Measurements from ENCODE around the gene MAST4. TPM values are rescaled to one million over a fixed set of nuclear protein-coding genes. Genes with fewer than 3 reads are reported as not detected.

MAST4 gene
- total and polyA plus RNA-seq, 2 of the 8 experiments (the other 6 are each of a cell fraction or from before 2014, with no cell fraction given) = 1.5 to 2.6 TPM

DNA sequence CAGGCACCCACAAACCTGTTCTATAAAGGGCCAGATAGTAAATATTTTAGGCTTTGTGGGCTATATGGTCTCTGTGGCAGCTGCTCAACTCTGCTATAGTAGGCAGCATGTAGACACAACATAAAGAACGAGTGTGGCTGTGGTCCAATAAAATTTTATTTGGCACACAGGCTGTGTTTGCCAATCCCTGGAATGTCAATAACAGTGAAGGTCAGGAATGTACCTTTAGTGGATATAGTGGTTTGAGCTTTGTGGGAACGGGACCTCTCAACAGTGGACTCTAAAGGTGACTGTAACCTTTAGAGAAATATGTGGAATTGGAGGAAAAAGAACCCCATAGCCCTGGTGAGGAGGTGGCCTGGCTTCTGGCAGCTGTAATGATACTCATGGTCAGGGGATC lies 145.2 kb downstream of the MAST4 start:
- no peak overlapping the region for H3K4me3 ChIP-seq (ENCODE audit: extremely low read depth in 1 of 4, insufficient read depth in 2 of 4, low read depth in 3 of 4, low read length in 4 of 4)
- H3K4ac ChIP-seq (replicated peaks; ENCODE audit: insufficient read length, low read depth, low read length) = no peak overlapping the region
- no peaks in the 10 kb centered on the region for H3K9me3 ChIP-seq (ENCODE audit: insufficient read depth in 2 of 2, low read depth in 1 of 2, low read length in 1 of 2)
- H3K56ac ChIP-seq (replicated peaks; ENCODE audit: insufficient read length, low read depth, low read length) = no peak overlapping the region
- H2AK5ac ChIP-seq (ENCODE audit: low read depth, low read length) = no peak overlapping the region
- no peak for DNase-seq (ENCODE audit: low read depth in 1 of 2, low spot score in 2 of 2)
- no peaks in the 10 kb centered on the region for H3K27me3 ChIP-seq (replicated peaks in 1 of 4; ENCODE audit: control insufficient read depth in 3 of 4, extremely low read depth in 1 of 4, insufficient read depth in 3 of 4, low read length in 3 of 4)
- no peak overlapping the region for H4K91ac ChIP-seq (replicated peaks; ENCODE audit: insufficient read length, low read length)
- no peak overlapping the region for H2BK15ac ChIP-seq (ENCODE audit: low read length)
- no peaks in the 10 kb centered on the region for H3K4me1 ChIP-seq (replicated peaks in 1 of 4; ENCODE audit: control insufficient read depth in 3 of 4, insufficient read depth in 4 of 4, low read length in 3 of 4)
- H4K20me1 ChIP-seq (replicated peaks in 1 of 2; ENCODE audit: control insufficient read depth in 1 of 2, insufficient read depth in 2 of 2, low read length in 2 of 2) = no peaks in the 10 kb centered on the region
- H3K4me2 ChIP-seq (ENCODE audit: insufficient read depth in 1 of 2, low read depth in 2 of 2, low read length in 2 of 2) = no peak overlapping the region
- H2BK120ac ChIP-seq (replicated peaks; ENCODE audit: low read depth, low read length) = no peak overlapping the region
- no peak for FAIRE-seq
- CTCF ChIA-PET (ENCODE audit: partially characterized antibody) = interaction anchor here (0.6 to 4.6 kb wide), 18 partner anchors 7 to 1999 kb away, joined by 3 to 40 read pairs (median 4); no protein-coding TSS in a partner anchor
- no peaks in the 10 kb centered on the region for H3K36me3 ChIP-seq (ENCODE audit: control insufficient read depth in 2 of 4, insufficient read depth in 4 of 4, low read length in 3 of 4)
- H3K79me1 ChIP-seq (ENCODE audit: low read depth, low read length) = no peaks in the 10 kb centered on the region
- no peak overlapping the region for H3K23ac ChIP-seq (ENCODE audit: insufficient read length)
- H3K27ac ChIP-seq (ENCODE audit: low read depth, low read length) = no peak overlapping the region
- H2BK5ac ChIP-seq (ENCODE audit: low read depth, low read length) = no peak overlapping the region
- H4K5ac ChIP-seq (ENCODE audit: insufficient read length, low read depth, low read length) = no peak overlapping the region
- no peak overlapping the region for H3K14ac ChIP-seq (ENCODE audit: insufficient read length)
- H2AFZ ChIP-seq (ENCODE audit: low read length) = no peak overlapping the region
- H2BK12ac ChIP-seq (ENCODE audit: low read depth, low read length) = no peak overlapping the region
- no peaks in the 10 kb centered on the region for H3K79me2 ChIP-seq (ENCODE audit: control insufficient read depth in 1 of 2, insufficient read depth in 2 of 2, low read length in 2 of 2)
- H3K9ac ChIP-seq (replicated peaks in 1 of 4; ENCODE audit: extremely low read depth in 1 of 4, low read depth in 3 of 4, low read length in 3 of 4) = no peak overlapping the region
- POLR2A ChIA-PET (ENCODE audit: partially characterized antibody) = interaction anchor here (1.2 kb wide), 1 partner anchor 263 kb away, joined by 4 read pairs; no protein-coding TSS in a partner anchor
- H3K23me2 ChIP-seq (ENCODE audit: low read depth, low read length) = no peaks in the 10 kb centered on the region
- no peak overlapping the region for H2BK20ac ChIP-seq (ENCODE audit: low read length)
- no peak overlapping the region for H3K18ac ChIP-seq (ENCODE audit: extremely low read depth, low read length)
- WGBS, 2 experiments (ENCODE audit: extremely low coverage in 1 of 2, insufficient coverage in 1 of 2, insufficient read length in 1 of 2, insufficient replicate concordance in 2 of 2, low coverage in 1 of 2, low lambda C conversion rate in 2 of 2, missing lambda C conversion rate in 1 of 2) = 87% methylated on average over 2 of the region's 2 CpGs; no CpG with 5 or more reads in 1 of the 2 experiments
- H4K8ac ChIP-seq (ENCODE audit: extremely low read depth, insufficient read depth, low read length) = no peak overlapping the region
- no peak for TF ChIP-seq TAF7 (optimal IDR thresholded peaks at IDR 0.05; ENCODE audit: borderline replicate concordance, low read depth, low read length)
- no peak for TF ChIP-seq TEAD4 (IDR thresholded peaks at IDR 0.05; ENCODE audit: low read depth, low read length)
- TF ChIP-seq MAX (IDR thresholded peaks at IDR 0.05) = no peak
- TF ChIP-seq TAF1 (IDR thresholded peaks at IDR 0.05; ENCODE audit: low read depth, low read length) = no peak
- no peak for TF ChIP-seq RAD21 (IDR thresholded peaks at IDR 0.05 in 1 of 2, conservative IDR thresholded peaks at IDR 0.05 in 1 of 2; ENCODE audit: low read depth in 2 of 2, low read length in 2 of 2)
- TF ChIP-seq USF2 (IDR thresholded peaks at IDR 0.05; ENCODE audit: low read length) = no peak
- TF ChIP-seq TCF12 (IDR thresholded peaks at IDR 0.05; ENCODE audit: low read depth, low read length) = no peak
- TF ChIP-seq EP300 (IDR thresholded peaks at IDR 0.05; ENCODE audit: borderline replicate concordance in 1 of 2, low read depth in 2 of 2, low read length in 2 of 2) = no peak
- no peak for TF ChIP-seq SIN3A (conservative IDR thresholded peaks at IDR 0.05 in 1 of 2, IDR thresholded peaks at IDR 0.05 in 1 of 2; ENCODE audit: low read depth in 1 of 2, low read length in 2 of 2)
- TF ChIP-seq BRCA1 (IDR thresholded peaks at IDR 0.05; ENCODE audit: low read depth, low read length) = no peak
- TF ChIP-seq CHD1 (IDR thresholded peaks at IDR 0.05; ENCODE audit: low read depth, low read length) = no peak
- no peak for TF ChIP-seq TBP (IDR thresholded peaks at IDR 0.05; ENCODE audit: low read depth, low read length)
- no peak for TF ChIP-seq BCL11A (IDR thresholded peaks at IDR 0.05; ENCODE audit: low read depth in 2 of 2, low read length in 2 of 2)

Data from H1 (cell line).